Skeletal muscle satellite cell (primary cell): ENCODE data around the gene PPIF.

Experiments
- H3K27me3 ChIP-seq: 2 replicates; pipeline ENCODE4 v1.7.0; 2013; ENCODE audit warnings: low read length; ENCODE audit not compliant: control insufficient read depth, insufficient read depth
- H3K36me3 ChIP-seq: 2 replicates; pipeline ENCODE4 v1.7.0; 2013; ENCODE audit warnings: mild to moderate bottlenecking, control low read depth, low read length; ENCODE audit not compliant: insufficient read depth
- H3K4me1 ChIP-seq: 2 replicates; pipeline ENCODE4 v1.7.0; 2013; ENCODE audit warnings: low read length; ENCODE audit not compliant: control insufficient read depth, insufficient read depth
- H3K4me2 ChIP-seq: 2 replicates; pipeline ENCODE4 v1.7.0; 2013; ENCODE audit warnings: mild to moderate bottlenecking, low read length
- H3K4me3 ChIP-seq: 2 replicates; pipeline ENCODE4 v1.7.0; 2013; ENCODE audit warnings: low read length
- H3K9ac ChIP-seq: 2 replicates; pipeline ENCODE4 v1.7.0; 2013; ENCODE audit warnings: mild to moderate bottlenecking, low read depth, low read length, moderate library complexity
- H3K9me3 ChIP-seq: replicated peaks from 2 replicates; pipeline ENCODE4 v1.7.0; 2013; ENCODE audit warnings: mild to moderate bottlenecking, control low read depth, low read length

Gene PPIF

GRCh38 chr10:79404231-79404609 is 57.0 kb downstream of the PPIF start:
- no peaks in the 10 kb centered on the region for H3K27me3 ChIP-seq
- H3K36me3 ChIP-seq, result peaks cover 18% of the 10 kb centered on the region
- no peaks in the 10 kb centered on the region for H3K9me3 ChIP-seq
- H3K4me2 ChIP-seq, result no peak overlapping the region
- H3K9ac ChIP-seq, result no peak overlapping the region
- no peak overlapping the region for H3K4me3 ChIP-seq
- peaks cover 40% of the 10 kb centered on the region for H3K4me1 ChIP-seq

- Histone ChIP-seq H3K4me3 (no peak overlapping the region), H3K9me3 (no peaks in the 10 kb centered on the region), H3K27me3 (no peaks in the 10 kb centered on the region), H3K9ac (no peak overlapping the region), H3K4me1 (peaks cover 35% of the 10 kb centered on the region), H3K36me3 (peaks cover 18% of the 10 kb centered on the region), H3K4me2 (no peak overlapping the region)
These were observed 57.4 kb downstream of the PPIF start for GRCh38 chr10:79404690-79405131.
